Measurements from ENCODE around the gene LRRFIP1.
"Not testable (repeated sequence)": the region's sequence is repeated elsewhere in the genome, so short reads cannot be mapped to it uniquely, and the experiment has no call there.

Gene LRRFIP1

DNA sequence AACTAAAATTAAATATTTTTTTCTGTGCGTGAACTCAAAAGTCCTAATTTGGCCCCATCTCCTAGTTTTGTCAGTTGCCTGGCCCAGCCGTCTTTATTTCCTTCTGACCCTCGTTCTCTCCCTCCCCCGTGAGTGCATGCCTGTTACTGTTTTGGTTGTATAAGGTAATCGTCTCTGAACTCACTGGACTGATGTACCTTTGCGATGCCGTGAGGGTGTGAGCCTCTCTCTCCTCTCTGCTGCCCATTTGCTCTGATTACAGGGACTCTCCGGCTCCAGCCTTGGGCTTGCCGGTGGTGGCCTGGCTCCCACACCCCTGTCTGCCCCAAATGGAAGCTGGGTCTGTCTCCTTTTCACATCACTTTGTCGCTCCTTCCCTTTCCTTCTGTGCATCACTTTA is 104.7 kb downstream of the LRRFIP1 start:
- no peak for DNase-seq

GRCh38 chr2:237732790-237733381 is 105.5 kb downstream of the LRRFIP1 start:
- no peak for DNase-seq

DNA sequence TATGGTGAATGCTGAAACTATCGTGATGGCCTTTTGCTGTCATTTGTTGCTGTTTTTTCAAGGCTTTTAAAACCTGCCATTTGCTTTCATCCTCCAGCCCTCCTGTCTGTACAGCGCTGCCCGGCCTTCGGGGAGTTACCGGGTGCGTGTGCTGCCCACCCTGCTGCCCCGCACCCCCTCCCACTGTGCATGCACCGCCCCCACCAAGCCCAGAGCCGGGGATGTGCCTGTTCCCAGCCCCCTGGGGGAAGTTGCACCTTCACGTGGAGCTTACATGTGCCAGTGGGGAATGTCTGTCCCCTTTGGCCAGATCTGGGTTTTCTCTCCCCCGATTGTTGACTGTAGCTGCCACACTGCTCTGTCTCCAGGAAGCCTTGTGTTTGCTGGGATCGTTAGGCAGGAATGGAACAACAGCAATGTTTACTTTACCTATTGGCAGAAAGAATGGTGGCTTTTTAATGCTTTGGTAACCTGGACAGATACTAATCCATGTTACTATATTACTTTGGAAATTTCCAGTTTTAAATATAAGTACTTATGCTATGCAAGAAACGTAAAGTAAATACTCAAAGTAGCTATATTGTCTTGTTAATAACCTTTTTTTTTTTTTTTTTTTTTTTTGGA is 106.4 kb downstream of the LRRFIP1 start:
- no peak for DNase-seq

GRCh38 chr2:237734905-237735623 is 107.7 kb downstream of the LRRFIP1 start:
- DNase-seq: no peak

GRCh38 chr2:237735798-237736197 is 108.4 kb downstream of the LRRFIP1 start:
- DNase-seq: no peak

GRCh38 chr2:237736783-237737182 is 109.4 kb downstream of the LRRFIP1 start:
- DNase-seq: no peak

DNA sequence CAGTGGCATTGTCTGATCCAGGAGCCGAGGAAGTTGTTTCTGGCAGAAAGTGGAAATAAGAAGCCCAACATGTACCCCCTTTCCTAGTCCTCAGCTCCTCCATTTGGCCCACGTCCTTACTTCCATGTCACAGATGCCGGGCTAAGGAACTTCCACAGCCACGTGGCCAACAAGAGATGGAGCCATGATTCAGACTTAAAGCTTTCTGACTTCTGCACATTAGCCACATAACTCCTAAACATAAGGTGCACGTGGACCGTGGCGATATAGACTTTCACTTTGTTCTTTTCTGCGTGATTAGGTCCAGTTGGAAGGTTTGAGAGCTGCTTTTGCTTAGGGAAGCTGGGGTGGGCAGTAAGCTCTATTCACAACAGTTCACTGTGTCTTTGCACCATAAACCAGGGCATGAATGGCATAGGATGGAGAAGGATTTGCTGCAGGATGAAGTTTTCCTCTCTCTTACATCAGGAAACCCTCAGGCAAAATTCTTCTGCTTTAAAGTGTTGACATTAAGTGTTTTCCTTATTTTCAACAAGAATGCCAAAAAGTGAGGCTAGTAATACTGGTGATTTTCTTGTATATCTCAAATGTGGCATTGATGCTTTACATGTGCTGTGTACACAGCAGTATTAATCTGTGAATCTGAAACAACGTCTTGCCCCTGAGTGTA is 109.9 kb downstream of the LRRFIP1 start:
- DNase-seq: no peak

- no peak for DNase-seq
These were observed 110.9 kb downstream of the LRRFIP1 start for GRCh38 chr2:237738255-237738654.

GRCh38 chr2:237739101-237739500 is 111.7 kb downstream of the LRRFIP1 start:
- no peak for DNase-seq

DNA sequence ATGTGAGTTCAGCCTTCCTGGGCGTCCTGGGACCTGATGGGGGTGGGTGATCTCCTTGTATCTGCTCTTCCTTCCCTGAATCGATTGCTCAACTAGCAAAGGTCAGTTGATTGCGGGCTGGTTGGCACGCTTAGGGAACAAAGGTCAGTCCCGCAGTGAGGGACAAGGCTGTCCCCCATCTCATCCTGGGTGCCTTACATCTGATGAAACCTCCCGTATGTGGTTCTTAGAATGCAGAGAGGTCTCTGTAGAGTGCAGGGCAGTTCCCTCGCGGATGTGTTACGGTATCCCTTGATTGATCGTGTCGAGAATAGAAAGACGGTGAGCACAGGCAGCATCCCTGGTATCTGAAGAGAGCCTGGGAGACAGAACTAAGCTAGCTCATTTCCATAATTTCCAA is 114.8 kb downstream of the LRRFIP1 start:
- DNase-seq: no peak

DNA sequence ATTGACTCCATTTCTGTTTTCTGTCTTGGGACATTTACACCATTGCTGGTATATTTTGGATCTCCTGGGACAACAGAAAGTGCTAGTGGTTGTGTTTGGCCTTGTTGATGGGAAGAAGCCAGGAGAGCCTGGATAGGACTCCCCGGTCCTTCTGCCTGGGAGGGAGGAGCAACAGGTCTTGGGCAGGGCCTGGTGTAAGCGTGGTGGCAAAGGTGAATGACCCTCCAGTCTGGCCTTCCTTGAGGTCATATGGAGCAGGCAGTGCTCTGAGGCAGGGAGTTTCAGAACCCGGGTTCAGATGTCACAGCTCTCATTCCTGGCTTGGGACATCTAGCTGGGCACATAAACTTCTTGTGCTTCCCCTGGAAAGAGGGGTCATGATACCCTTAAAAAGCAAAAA is 115.2 kb downstream of the LRRFIP1 start:
- no peak for DNase-seq

DNA sequence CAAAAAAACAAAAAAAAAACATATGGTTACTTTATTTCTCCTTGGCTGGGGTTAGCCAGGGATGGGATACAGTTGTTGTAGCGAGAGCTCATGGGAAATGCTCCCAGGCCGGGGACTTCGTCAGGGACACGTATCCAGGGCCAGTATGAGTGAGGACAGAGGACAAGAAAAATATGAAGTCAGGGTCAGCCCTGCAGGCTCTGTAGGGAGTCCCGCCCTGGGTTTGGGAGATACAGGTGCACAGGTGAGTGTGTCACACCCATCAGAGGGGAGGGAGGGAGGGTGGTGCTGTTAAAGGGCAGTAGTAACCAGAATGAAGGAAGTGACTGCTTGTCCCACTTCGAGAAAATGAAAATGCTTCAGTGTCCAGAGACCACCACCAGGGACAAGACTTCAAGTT is 115.6 kb downstream of the LRRFIP1 start:
- DNase-seq: no peak

- DNase-seq: peak; percentile 9
These were observed 116.3 kb downstream of the LRRFIP1 start for GRCh38 chr2:237743561-237744269.

- no peak for DNase-seq
These were observed 116.9 kb downstream of the LRRFIP1 start for GRCh38 chr2:237744270-237744612.

- peak; percentile 78 for DNase-seq
These were observed 117.3 kb downstream of the LRRFIP1 start for GRCh38 chr2:237744613-237745249.

DNA sequence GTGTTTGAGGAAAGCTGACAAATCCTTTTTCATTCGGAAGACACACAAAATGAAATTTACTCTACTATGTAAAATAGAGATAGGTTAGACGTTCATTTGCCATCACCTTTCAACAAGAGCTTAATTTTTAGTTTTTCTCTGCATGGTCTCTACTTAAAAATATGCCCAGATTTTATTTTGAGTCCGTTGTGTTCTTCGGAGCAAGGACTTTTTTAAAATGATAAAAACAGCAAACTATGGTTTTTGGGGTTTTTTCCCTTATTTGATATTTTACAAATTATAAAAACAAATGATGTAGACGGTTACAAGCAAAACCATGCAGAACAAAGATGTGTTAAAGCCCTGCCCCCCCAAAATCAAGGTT is 117.8 kb downstream of the LRRFIP1 start:
- no peak for DNase-seq

GRCh38 chr2:237746302-237747080 is 119.1 kb downstream of the LRRFIP1 start:
- no peak for DNase-seq

GRCh38 chr2:237747189-237747588 is 119.8 kb downstream of the LRRFIP1 start:
- no peak for DNase-seq

- no peak for DNase-seq
These were observed 121.6 kb downstream of the LRRFIP1 start for GRCh38 chr2:237749002-237749401.

DNA sequence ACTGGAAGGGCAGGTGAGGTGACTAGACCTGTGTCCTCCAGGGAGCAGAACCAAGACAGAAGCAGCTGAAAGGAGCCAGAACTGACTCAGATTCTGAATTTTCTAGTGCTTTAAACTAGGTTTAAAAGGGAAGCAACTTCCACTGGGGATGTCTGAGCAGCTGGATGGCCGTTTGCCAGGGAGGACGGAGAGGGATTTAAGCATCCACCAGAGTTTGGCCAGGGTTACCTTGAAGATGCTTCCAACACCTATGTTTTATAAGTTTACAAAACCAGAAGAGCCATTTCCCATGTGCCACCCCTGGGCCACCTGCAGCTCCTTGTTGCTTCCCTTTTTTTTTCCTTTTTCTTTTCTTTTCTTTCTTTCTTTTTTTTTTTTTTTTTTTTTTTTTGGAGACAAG is 122.6 kb downstream of the LRRFIP1 start:
- DNase-seq: no peak

- not testable (repeated sequence) for DNase-seq
These were observed 123.1 kb downstream of the LRRFIP1 start for GRCh38 chr2:237750441-237750840.

- DNase-seq: no peak
These were observed 125.4 kb downstream of the LRRFIP1 start for GRCh38 chr2:237752761-237753165.

Data from OCI-M1 (cell line).